Inferior parietal cortex (tissue), 1 donor: ENCODE results near the gene PDLIM7.

Source experiments
- DNase-seq: peaks from one replicate; pipeline ENCODE4 v3.0.0-alpha.2; 2016; ENCODE audit errors: extremely low spot score

PDLIM7 gene

DNA sequence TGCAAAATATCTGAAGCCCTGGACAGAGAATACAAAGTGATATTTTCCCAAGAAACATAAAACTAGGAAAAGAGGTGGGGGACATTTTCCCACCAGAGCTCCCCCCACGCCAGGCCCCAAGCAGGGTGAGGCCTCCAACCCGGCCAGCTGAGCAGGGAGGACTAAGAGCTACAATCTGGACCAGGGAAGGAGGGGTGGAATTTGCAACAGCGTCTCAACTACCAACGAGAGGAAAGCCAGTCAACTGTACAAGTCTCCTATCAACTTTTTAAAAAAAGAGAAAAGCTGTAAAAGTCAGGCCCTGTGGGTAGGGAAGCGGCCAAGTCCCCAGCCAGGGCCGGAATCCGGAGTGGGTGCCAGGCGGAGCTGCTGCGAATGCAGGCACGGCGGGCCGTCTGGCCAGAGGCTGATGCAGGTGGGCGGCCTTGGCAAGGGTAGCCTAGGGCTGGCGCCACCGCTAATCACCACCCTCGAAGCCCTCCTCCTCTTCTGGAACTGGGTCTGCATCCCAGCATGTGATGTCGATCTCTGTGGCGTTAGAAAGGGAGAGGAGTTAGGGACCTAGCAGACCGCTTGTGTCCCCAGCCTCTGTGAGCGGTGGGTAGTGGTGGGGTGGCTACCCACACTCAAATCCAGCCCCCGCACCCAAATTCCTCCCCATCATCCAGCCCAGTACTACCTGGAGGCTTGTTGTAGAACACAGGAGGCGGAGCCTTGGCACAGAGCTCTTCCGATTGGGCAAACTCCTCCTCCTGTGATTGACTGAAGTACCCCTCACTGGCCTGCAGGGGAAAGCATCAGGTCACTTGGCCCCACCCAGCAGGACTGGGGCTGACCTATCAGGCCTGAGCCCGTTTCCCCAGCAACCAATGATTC lies 40.2 kb downstream of the PDLIM7 start:
- DNase-seq: peak; percentile 93

GRCh38 chr5:177456591-177456964 lies 40.8 kb downstream of the PDLIM7 start:
- no peak for DNase-seq

DNA sequence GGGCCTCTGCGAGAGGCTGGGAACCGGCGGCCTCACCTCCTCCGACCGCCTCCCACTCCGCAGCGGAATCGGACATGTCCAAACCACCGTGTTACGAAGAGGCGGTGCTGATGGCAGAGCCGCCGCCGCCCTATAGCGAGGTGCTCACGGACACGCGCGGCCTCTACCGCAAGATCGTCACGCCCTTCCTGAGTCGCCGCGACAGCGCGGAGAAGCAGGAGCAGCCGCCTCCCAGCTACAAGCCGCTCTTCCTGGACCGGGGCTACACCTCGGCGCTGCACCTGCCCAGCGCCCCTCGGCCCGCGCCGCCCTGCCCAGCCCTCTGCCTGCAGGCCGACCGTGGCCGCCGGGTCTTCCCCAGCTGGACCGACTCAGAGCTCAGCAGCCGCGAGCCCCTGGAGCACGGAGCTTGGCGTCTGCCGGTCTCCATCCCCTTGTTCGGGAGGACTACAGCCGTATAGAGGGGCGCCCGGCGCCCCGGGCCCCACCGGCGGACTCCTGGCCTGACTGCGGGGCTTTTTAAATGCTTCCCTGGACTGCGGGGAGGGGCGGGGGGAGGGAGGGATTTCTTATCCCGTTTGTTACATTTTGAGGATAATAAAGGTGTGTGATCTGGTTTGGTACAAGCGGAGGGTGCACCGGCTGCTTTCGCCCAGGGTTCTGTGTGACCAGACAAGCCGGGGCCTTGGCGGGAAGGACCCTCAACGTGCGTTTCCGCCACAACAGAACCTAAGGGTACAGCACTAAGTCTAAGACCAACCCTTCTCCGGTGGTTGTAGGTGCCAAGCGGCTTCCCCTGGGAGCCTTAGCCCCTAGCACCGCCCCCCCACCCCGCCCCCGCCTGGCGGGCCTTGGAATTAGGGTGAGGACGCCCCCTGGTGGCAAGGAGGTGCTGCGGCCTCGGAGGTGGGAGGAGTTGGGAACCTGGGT lies 41.5 kb downstream of the PDLIM7 start:
- peak; percentile 80 for DNase-seq

- peak; percentile 66 for DNase-seq
These were observed 42.3 kb downstream of the PDLIM7 start for GRCh38 chr5:177455036-177455660.

GRCh38 chr5:177454397-177455035 lies 42.9 kb downstream of the PDLIM7 start:
- DNase-seq: peak; percentile 85

DNA sequence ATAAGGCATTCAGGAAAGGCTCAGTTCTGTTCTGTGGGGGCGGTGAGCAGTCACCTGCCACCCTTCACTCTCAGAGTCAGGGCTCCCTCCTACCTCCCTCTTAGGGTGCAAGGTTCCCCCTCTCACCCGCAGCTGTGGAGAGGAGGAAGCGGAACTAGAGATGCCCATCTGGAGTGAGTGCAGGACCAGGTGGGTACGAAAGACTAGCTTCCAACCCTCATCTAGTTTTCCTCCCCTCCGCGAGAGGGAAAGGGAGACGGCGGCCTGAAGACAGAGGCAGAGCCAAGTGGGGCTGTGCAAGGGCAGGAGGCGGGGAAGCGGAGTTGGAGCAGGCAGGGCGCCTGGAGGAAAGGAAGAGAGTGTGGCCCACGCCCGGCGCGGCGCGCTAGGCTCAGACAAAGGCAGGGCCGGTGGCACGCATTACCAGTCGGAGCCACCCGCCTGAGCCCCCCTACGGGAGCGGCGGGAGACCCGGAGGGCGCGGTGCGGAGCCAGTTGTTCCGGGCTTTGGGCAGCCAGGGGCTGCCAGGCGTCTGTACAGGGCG lies 43.5 kb downstream of the PDLIM7 start:
- no peak for DNase-seq

DNA sequence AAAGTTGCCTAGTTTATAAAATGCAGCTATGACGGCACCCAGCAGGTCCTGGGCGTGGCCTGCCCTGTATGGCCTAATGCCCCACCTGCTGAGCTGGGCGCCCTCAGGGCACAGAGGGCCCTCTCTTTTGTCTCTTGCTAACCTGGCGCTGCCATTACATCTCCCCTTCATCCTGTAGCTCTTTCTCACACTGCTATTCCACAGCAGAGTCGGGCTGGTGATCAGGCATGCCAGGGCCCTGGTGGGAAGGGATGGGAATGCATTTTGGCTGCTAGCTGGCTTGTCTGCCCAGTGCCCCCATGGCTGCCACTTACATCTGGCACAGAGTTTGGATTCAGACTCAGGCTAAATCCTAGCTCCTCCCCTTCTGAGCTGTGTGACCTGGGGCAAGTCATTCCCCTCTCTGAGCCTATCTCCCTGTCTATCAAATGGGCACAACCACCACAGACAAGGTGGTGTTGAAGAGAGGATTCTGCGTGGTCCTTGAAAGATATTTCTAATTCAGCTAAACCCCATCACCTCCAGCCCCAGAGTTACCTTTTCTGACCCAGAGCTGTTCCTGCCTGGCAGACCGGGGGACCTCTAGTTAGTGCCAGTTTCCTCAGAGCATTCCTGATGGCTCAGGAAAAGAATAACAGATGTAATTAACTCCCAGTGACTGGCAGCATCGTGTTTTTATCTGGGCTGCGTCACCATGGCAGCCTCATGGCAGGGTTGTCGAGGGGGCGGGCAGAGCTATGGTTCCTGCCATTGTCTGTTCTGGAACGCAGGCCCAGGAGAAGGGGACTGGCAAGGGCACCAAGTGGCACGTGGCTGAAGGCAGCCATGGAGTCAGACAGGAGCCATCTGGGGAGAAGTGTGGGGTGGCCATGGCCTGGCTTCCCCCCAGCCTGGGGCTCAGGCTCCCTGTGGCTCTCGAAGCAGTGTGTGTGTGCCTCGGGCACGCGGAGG lies 44.4 kb downstream of the PDLIM7 start:
- DNase-seq: no peak

DNA sequence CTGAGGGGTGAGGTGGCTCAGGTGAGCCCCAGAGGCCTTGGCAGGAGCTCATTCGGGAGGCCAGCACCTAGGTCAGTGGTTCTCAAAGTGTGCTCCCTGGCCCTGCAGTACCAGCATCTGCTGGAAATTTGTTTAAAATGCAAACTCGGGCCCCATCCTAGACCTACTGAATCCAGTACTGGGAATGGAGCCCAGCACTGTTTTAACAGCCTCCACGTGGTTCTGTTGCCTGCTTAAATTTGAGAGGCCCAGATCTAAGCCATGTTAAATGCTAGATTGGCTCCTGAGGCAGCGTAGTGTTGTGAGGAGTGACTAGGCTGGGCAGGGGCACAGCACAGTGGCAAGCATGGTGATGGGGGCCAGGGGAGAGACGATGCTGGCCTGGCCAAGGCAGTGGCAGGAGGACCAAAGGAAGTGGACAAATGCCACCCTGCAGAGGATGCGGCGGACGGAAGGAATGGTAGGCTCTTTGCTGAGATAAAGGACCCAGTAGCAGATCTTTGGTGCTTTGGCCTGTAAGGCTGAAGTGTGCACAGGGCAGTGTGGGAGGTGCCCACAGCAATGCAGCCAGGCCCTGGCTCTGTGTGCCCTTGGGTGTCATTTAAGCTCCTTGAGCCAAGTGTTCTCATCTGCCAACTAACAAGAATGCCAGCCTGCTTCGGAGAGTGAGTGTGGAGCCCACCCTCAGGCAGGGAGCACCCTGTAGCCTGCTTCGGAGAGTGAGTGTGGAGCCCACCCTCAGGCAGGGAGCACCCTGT lies 46.6 kb downstream of the PDLIM7 start:
- peak; percentile 67 for DNase-seq

- DNase-seq: no peak
These were observed 48.0 kb downstream of the PDLIM7 start for GRCh38 chr5:177449140-177450061.

- DNase-seq: no peak
These were observed 49.0 kb downstream of the PDLIM7 start for GRCh38 chr5:177448244-177448950.

DNA sequence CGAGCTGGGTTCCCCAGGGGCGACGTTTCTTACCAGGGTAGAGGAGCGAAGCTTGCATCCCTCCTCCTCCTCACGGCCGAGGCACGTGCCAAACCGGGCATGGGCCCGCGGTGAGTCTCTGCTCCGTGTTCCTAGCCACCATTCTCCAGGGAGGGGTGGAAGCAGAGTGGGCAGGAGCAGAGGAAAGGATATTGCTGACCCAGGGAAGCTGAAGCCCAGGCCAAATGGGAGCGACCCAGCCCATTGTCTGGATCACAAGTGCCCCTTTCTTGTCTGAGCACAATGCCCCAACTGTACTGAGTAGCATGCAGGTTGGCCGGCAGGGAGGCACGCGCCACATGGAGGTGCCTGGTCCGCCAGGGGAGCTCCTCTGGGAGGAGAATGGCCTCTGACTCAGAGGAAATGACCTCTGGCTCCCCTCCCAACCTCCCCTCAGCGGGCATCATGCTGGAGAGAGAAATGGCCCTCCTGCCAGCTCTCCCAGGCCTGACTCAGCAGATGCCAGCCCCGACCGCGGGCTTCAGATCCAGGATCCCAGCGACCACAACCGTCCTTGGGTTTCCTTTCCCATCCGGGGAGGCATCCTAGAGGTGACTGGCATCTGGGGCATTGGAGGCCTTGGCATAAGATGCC lies 49.7 kb downstream of the PDLIM7 start:
- DNase-seq: peak; percentile 78

GRCh38 chr5:177447066-177447610 lies 50.3 kb downstream of the PDLIM7 start:
- no peak for DNase-seq

DNA sequence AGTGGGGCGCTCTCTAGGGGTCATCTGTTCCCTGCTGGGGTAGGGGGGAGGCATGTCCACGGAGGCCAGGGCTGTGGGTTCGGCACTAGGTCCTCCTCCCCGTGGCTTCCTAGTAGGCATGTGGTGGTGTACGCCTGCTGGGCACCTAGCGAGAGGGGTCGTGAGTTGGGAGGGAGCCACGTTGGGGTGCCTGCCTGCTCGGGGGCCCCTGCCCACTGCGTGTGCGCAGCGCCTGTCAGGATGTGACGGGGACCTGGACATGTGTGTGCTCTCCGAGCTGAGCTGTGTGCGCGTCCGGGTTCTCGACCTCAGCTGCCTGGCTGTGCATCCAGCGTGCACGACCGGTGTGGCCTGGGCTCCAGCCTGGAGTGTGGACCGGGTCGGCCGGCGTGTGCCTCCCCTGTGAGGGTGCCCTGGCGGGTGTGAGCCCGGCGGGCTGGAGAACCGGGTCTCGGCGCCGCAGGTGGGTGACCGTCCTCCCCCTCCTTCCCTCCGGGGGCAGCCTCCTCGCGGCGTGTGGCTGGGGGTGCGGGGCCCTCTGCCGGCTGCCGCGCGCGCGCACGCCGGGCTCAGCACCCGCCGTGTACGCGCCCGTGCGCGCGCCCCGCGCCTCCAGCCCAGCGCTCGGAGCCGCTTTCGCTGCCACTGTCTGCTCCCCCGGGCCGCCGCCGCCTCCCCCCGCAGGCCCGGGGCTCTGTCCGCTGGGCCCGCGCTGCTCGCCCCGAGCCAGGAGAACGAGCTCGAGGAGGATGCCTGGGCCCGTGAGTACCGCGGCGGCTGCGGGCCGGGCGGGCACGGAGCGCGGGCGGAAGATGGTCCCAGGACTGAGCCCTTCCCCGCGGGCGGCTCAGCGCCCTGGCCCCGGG lies 51.0 kb downstream of the PDLIM7 start, which contains the start of gene PRR7:
Gene PRR7, plus strand, starts transcription at position 615 of the 866 bp plus-strand sequence. CDS start 8,254 bp downstream, outside the sequence.
- peak; percentile 60 for DNase-seq

- no peak for DNase-seq
These were observed 51.5 kb downstream of the PDLIM7 start for GRCh38 chr5:177445917-177446199.

DNA sequence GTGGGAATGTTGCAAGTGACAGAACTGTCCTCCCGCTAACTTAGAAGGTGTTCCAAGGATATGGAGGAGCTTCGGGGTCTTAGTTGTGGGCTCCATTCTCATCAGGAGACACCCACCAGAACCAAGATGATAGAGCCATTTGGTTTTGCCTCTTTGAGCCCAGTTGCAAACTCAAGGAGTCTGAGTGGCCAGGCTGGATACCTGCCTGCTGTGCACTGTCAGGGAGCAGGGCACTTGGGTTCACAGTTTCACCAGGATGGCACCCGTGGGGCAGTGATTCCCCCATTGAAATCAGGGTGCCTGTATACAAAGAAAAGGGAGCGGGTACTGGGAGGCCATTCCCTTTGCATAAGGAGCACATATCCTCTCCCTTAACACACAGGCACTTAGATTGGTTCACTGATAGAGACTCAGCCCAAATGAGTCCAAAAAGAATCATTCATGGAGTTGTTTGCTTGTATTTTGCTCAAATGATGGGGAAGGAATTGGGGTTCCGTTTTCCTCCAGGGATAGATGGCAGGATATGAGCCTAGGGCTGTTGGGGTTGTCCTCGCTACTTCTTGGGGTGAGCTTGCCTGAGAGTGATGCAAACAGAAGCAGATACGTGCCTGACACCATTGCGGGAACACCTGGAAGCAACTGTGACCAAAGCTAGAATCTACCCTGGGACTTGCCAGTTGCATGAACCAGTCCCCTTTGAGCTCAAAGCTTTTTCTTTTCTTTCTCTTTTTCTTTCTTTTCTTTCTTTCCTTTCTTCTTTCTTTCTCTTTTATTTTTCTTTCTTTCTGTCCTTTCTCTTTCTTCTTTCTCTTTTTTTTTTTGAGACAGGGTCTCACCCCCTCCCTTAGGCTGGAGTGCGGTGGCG lies 52.1 kb downstream of the PDLIM7 start:
- no peak for DNase-seq
